Activated naive CD4-positive, alpha-beta T cell treated with Interleukin-2 at 50 U/mL for 16 hours (primary cell): ENCODE measurements around the gene SAMD11.
"Not testable (repeated sequence)": the region's sequence is repeated elsewhere in the genome, so short reads cannot be mapped to it uniquely, and the experiment has no call there.

Experiments
- DNase-seq: peaks from one replicate; pipeline ENCODE4 v3.0.0-alpha.2; 2020

The SAMD11 gene, protein sequence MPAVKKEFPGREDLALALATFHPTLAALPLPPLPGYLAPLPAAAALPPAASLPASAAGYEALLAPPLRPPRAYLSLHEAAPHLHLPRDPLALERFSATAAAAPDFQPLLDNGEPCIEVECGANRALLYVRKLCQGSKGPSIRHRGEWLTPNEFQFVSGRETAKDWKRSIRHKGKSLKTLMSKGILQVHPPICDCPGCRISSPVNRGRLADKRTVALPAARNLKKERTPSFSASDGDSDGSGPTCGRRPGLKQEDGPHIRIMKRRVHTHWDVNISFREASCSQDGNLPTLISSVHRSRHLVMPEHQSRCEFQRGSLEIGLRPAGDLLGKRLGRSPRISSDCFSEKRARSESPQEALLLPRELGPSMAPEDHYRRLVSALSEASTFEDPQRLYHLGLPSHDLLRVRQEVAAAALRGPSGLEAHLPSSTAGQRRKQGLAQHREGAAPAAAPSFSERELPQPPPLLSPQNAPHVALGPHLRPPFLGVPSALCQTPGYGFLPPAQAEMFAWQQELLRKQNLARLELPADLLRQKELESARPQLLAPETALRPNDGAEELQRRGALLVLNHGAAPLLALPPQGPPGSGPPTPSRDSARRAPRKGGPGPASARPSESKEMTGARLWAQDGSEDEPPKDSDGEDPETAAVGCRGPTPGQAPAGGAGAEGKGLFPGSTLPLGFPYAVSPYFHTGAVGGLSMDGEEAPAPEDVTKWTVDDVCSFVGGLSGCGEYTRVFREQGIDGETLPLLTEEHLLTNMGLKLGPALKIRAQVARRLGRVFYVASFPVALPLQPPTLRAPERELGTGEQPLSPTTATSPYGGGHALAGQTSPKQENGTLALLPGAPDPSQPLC

GRCh38 chr1:923131-923990 lies at the start of gene SAMD11:
Gene SAMD11, plus strand, starts transcription at chr1:923923. Its CDS starts 509 bp downstream, at chr1:924432.
- peak; percentile 72 for DNase-seq

DNA sequence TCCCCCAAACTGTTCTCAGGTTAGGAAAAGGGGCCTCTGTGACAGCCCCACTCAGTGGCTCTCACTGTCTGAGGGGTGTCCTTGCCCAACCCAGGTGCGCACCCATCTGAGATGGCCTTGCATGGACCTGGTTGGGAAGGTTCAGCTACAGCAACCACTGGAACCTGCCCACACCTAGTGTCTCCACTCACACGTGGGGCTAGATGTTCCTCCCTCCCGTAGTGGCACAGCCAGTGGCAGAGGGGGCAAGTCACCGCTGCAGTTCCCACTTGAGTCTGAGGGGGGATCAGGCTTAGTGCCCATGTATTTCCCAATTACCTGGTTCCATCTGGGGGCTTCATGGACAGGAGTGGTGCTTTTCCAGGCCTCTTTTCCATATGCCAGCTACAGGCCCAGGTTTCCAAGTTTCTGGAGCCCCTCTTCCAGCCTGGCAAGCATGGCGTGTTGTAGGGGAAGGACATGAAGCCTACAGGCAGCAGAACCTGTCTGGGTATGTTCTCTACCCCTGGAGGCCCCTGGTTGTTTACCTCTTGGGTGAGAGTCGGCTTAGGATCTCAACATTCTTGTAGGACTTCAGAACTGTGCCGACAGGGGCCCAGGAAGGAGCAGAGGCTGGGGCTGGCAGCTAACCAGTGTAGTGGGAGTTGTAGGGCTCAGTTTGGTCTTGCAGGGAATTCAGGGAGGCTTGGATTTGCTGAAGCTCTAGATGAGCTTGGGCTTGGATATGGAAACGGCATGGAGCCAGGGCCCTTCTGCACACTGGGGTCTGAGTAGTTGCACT lies 47.1 kb upstream of the SAMD11 start:
- DNase-seq = not testable (repeated sequence)

- DNase-seq = not testable (repeated sequence)
These were observed 46.3 kb upstream of the SAMD11 start for GRCh38 chr1:877209-877986.

DNA sequence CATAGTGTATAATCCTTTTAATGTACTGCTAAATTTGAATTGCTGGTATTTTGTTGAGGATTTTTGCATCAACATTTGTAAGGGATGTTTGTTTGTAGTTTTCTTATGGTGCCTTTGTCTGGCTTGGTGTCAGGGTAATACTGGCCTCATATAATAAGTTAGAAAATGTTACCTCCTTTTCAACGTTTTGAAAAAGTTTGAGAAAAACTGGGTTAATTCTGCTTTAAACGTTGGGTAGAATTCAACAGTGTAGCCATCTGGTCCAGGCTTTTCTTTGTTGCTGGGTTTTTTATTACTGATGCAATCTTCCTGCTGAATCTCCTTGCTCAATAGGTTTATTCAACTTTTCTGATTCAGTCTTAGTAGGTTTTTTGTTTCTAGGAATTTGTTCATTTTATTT lies 43.2 kb upstream of the SAMD11 start:
- not testable (repeated sequence) for DNase-seq

GRCh38 chr1:880915-881314 lies 42.8 kb upstream of the SAMD11 start:
- DNase-seq = not testable (repeated sequence)

- DNase-seq = no peak
These were observed 37.4 kb upstream of the SAMD11 start for GRCh38 chr1:886311-886710.

DNA sequence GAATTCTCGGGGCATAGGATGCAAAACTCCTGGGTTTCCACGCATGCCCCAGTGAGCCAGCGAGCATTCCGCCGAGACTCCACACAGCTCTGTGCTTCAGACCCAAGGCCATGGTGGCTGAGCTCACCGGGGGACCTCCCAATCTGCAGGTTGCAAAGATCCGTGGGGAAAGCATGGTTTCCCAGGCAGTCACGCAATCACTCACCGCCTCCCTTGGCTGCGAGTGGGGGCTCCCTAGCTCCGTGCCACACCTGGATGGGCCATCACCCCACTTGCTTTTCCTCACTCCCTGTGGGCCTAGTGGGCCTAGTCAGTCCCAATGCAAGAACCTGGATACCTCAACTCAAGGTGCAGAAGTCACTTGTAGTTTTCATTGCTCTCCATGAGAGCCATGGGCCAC lies 37.0 kb upstream of the SAMD11 start:
- no peak for DNase-seq

DNA sequence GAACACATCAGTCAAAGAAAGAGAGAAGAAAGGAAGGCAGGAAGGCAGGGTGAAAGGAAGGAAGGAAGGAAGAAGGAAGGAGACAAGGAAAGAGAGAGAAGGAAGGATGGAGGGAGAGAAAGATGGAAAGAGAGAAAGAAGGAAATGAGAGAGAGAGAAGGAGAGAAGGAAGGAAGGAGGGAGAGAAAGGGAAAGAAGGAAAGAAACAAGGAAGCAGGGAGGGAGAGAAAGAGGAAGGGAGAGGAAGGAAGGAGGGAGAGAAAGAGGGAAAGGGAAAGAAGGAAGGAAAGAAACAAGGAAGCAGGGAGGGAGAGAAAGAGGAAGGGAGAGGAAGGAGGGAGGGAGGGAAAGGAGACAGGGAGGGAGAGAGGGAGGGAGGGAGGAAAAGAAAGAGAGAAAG lies 35.4 kb upstream of the SAMD11 start:
- no peak for DNase-seq

DNA sequence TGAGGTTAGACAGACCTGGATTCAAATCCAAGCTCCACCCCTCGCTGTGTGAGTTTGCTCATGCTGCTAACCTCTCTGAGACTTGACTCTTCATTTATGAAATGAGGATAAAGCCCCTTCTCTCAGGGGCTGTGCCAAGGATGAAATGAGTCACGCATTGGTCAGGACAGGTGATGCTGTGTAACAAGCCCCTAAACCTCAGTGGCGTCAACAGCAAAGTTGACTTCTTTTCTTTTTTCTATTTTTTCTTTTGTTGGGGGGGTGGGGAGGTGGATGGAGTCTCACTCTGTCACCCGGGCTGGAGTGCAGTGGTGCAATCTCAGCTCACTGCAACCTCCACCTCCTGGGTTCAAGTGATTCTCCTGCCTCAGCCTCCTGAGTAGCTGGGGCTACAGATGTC lies 33.9 kb upstream of the SAMD11 start:
- not testable (repeated sequence) for DNase-seq

DNA sequence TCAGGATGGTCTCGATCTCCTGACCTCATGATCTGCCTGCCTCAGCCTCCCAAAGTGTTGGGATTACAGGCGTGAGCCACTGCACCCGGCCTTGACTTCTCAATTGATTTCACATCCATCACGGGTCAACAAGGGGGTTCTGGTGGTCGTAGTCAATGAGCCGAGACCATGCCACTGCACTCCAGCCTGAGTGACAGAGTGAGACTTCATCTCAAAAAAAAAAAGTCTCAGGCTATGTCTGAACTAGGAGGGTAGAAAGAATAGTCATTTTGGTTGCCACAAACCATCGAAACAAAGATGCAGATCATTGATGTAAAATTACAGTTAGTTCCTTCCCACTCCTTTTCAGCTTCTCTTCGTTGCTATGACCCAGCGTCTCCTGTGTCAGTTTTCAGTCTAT lies 33.5 kb upstream of the SAMD11 start:
- not testable (repeated sequence) for DNase-seq

- no peak for DNase-seq
These were observed 33.1 kb upstream of the SAMD11 start for GRCh38 chr1:890661-891060.

- DNase-seq = no peak
These were observed 26.5 kb upstream of the SAMD11 start for GRCh38 chr1:897226-897625.

DNA sequence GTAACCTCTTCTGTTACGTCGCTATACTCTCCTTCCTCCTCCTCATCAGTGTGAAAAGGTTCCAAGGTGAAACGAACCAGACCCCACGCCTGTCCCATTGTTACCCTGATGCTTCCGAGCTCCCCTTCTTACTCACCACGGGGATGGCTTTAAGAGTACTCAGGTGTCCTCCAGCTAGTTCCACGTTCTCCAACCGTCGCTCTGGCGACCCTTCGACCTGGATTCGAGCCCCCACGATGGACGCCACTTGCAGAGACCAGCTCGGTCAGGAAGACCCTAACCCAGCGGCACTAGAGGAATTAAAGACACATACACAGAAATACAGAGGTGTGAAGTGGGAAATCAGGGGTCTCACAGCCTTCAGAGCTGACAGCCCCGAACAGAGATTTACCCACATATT lies 25.8 kb upstream of the SAMD11 start:
- DNase-seq = not testable (repeated sequence)

DNA sequence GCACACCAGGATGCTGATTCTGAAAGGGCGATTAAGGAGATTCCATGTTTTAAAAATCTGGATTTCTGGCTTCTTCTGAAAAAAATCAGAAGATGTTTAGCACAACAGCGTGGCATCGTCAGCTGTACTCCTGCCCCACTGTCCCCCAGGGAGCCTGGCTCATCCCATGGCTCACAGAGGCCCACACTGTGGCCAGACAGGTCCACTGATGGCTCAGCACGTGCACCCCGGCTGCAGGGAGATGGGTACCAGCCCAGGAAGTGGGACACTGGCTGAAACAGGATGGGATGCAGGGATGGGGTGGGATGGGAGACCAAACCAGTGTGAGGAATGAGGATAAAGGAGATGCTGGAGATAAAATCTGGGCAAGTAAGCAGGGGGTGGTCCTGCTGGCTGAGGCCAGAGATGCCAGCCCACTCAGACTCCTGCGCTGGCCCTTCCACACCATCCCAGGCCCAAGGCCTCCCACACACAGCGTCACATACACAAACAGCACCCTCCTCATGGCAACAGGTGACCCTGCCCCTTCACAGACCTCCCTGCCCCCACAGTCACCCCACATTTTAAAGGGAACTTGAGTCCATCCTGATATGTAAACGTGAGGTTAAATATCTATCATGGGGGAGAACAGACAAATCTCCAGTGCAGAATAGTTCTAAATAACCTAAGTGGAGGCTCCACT lies 23.9 kb upstream of the SAMD11 start:
- no peak for DNase-seq

DNA sequence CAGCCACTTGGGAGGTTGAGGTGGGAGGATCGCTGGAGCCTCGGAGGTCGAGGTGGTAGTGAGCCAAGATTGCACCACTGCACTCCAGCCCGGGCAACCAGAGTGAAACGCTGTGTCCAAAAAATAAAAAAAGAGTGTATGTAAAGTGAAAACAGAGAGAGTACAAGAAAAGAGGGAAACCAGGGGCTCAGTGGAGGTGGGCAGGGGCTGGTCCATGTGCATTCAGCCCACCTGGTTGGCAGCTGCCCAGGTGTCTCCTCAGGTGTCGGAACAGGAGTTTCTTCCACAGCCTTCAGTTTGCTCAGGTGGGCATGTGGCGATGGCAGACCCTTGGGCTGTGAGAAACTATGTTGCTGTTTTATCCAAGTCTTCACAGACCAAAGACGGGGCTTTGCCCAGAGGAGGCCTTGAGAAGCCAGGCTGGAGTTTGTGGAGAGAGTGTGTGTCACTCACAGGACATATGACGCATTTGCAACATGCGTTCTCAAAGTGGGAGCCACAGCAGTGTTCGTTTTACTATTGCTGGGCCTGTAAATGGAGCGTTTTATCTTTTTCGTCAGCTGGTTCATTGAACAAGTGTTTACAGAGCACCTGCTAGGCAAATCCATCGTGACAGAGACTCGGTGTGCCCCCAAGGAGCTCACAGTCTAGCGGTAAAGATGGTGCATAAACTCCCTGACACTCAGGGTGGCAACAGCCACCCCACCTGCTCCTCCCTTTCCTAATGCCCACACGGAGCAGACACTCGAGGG lies 22.4 kb upstream of the SAMD11 start:
- DNase-seq = no peak

- no peak for DNase-seq
These were observed 20.9 kb upstream of the SAMD11 start for GRCh38 chr1:902802-903201.

DNA sequence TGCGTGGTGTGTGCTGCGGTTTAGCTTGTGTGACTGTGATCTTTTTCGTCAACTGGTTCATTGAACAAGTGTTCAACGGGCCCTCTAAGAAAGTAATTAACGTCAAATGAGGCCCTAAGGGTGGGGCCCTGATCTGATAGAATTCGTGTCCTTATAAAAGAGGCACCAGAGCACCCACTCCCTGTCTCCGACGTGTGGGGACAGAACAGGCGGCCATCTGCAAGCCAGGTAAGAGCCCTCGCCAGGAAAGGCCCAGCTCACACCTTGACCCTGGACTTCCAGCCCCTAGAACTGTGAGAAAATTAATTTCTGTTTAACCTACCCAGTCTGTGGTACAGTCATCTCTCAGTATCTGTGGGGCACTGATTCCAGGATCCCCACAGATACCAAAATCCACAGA lies 20.4 kb upstream of the SAMD11 start:
- DNase-seq = no peak

- DNase-seq = no peak
These were observed 19.9 kb upstream of the SAMD11 start for GRCh38 chr1:903721-904271.

DNA sequence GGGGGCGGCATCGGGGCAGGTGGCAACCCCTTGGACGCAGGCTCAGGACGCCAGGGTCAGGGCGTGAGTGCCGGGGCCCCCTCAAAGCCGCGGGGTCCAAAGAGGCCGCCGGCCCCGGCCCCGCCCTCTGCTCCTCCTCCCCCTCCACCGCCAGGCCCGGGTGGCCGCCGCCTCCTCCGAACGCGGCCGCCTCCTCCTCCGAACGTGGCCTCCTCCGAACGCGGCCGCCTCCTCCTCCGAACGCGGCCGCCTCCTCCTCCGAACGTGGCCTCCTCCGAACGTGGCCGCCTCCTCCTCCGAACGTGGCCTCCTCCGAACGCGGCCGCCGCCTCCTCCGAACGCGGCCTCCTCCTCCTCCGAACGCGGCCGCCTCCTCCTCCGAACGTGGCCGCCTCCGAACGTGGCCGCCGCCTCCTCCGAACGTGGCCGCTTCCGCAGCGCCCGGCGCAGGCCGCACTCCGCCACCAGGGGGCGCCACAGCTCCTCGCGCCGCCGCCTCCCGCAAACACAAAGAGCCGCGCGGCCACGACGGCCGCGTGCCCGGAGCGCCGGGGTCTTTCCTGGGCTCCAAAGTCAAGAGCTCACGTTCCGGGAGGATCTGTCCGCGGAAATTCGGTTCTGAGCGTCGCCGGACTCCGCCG lies 19.3 kb upstream of the SAMD11 start:
- peak; percentile 86 for DNase-seq
